Gastroesophageal sphincter (tissue), 4 donors: ENCODE measurements around the gene TMEM163. TPM values are rescaled to one million over a fixed set of nuclear protein-coding genes. Genes with fewer than 3 reads are reported as not detected.

Experiments
- ATAC-seq: fragments of 150-250 bp; one replicate; pipeline ENCODE4 v1.9.1; 2016; ENCODE audit warnings: mild to moderate bottlenecking, moderate library complexity
- H3K27ac ChIP-seq, 4 donors: fragments of 200-600 bp; sonication (generic) in 3 of 4; 1 replicate in 3 of 4; 2 replicates in 1 of 4; pipeline ENCODE4 v1.5.1; 2016 to 2019
- H3K27me3 ChIP-seq: fragments of 200-600 bp; sonication (generic); one replicate; pipeline ENCODE4 v1.5.1; 2019
- H3K36me3 ChIP-seq, 2 donors: fragments of 200-600 bp; sonication (generic); one replicate each; pipeline ENCODE4 v1.5.1; 2019; ENCODE audit warnings: control low read depth in 1 of 2
- H3K4me1 ChIP-seq, 3 donors: fragments of 200-600 bp; sonication (generic); 1 replicate in 2 of 3; 2 replicates in 1 of 3; pipeline ENCODE4 v1.5.1; 2016 to 2019; ENCODE audit warnings: control low read depth in 2 of 3
- H3K4me3 ChIP-seq, 2 donors: fragments of 200-600 bp; sonication (generic); one replicate each; pipeline ENCODE4 v1.5.1; 2019; ENCODE audit warnings: mild to moderate bottlenecking in 1 of 2, moderate library complexity in 1 of 2
- H3K9me3 ChIP-seq, 3 donors: fragments of 200-600 bp; sonication (generic); one replicate each; pipeline ENCODE4 v1.5.1; 2017 to 2019; ENCODE audit warnings: control low read depth in 2 of 3
- CTCF ChIP-seq, 4 experiments: fragments of 200-600 bp in 2 of 4; fragments of 450-650 bp in 2 of 4; sonication (generic) in 1 of 4; IDR thresholded peaks; one replicate each; pipeline ENCODE4 v1.5.1; 2017 to 2019; ENCODE audit warnings: antibody characterized with exemption in 4 of 4, mild to moderate bottlenecking in 2 of 4, moderate library complexity in 2 of 4
- EP300 ChIP-seq: sonication (generic); formaldehyde crosslinking; IDR thresholded peaks from one replicate; pipeline ENCODE4 v1.6.1; 2017; ENCODE audit warnings: antibody characterized with exemption, mild to moderate bottlenecking
- POLR2A ChIP-seq, 2 donors: fragments of 450-650 bp; IDR thresholded peaks; one replicate each; pipeline ENCODE4 v1.6.1; 2017; ENCODE audit warnings: antibody characterized with exemption in 2 of 2, mild to moderate bottlenecking in 2 of 2, moderate library complexity in 1 of 2
- POLR2AphosphoS5 ChIP-seq: sonication (generic); formaldehyde crosslinking; IDR thresholded peaks from one replicate; pipeline ENCODE4 v1.6.1; 2017; ENCODE audit warnings: antibody characterized with exemption
- WGBS, 2 donors: methylation state at CpG; one replicate each; pipeline ENCODE4 v1.1.5; 2018; ENCODE audit warnings: low coverage in 1 of 2; 5-methylcytosine and 5-hydroxymethylcytosine counted together
- total RNA-seq, 4 donors: library from RNA; depleted of rRNA; stranded (reverse); fragments of >200 nt; gene quantifications; one replicate each; pipeline ENCODE4 v1.1.0, GENCODE V29; 2016

TMEM163 gene
- total RNA-seq, 4 donors from 2014 or later = 0.27 to 2.5 (median 0.60) TPM

GRCh38 chr2:134425724-134426496 is 292.9 kb downstream of the TMEM163 start:
- H3K27me3 ChIP-seq = no peaks in the 10 kb centered on the region
- peaks cover 0 to 58% of the 10 kb centered on the region in 2 donors for H3K36me3 ChIP-seq
- no peak for ATAC-seq
- no peak overlapping the region for H3K27ac ChIP-seq
- TF ChIP-seq POLR2A (IDR thresholded peaks at IDR 0.05) (no peak), CTCF (IDR thresholded peaks at IDR 0.05) (no peak), POLR2AphosphoS5 (no peak), EP300 (no peak)
- WGBS, 2 donors = 82 to 89% methylated on average over 3 to 6 of the region's 6 CpGs
- no peak overlapping the region for H3K4me3 ChIP-seq
- H3K4me1 ChIP-seq = peaks cover 0 to under 1% (median 0%) of the 10 kb centered on the region in 3 donors
- no peaks in the 10 kb centered on the region for H3K9me3 ChIP-seq

- no peak for ATAC-seq
- WGBS, 2 donors = 69 to 75% methylated on average over 4 to 5 of the region's 7 CpGs
- Histone ChIP-seq H3K27ac (no peak overlapping the region), H3K4me1 (peaks cover 0 to 7% (median 0%) of the 10 kb centered on the region in 3 donors), H3K4me3 (no peak overlapping the region), H3K36me3 (peaks cover 0 to 23% of the 10 kb centered on the region in 2 donors), H3K9me3 (no peaks in the 10 kb centered on the region), H3K27me3 (no peaks in the 10 kb centered on the region)
- TF ChIP-seq CTCF (IDR thresholded peaks at IDR 0.05) (no peak), POLR2AphosphoS5 (no peak), POLR2A (IDR thresholded peaks at IDR 0.05) (no peak), EP300 (no peak)
Observed at GRCh38 chr2:134421556-134422328, 297.1 kb downstream of the TMEM163 start.

GRCh38 chr2:134420920-134421319 is 297.9 kb downstream of the TMEM163 start:
- peaks cover 0 to 7% (median 0%) of the 10 kb centered on the region in 3 donors for H3K4me1 ChIP-seq
- no peak for TF ChIP-seq POLR2A (IDR thresholded peaks at IDR 0.05)
- no peaks in the 10 kb centered on the region for H3K27me3 ChIP-seq
- peaks cover 0 to 23% of the 10 kb centered on the region in 2 donors for H3K36me3 ChIP-seq
- no peak for ATAC-seq
- no peaks in the 10 kb centered on the region for H3K9me3 ChIP-seq
- H3K4me3 ChIP-seq = no peak overlapping the region
- WGBS, 2 donors = 78 to 88% methylated on average over 2 to 3 of the region's 3 CpGs
- no peak overlapping the region for H3K27ac ChIP-seq

- ATAC-seq = no peak
- TF ChIP-seq POLR2AphosphoS5 (no peak), CTCF (IDR thresholded peaks at IDR 0.05) (no peak), POLR2A (IDR thresholded peaks at IDR 0.05) (no peak), EP300 (no peak)
- H3K27ac ChIP-seq = no peak overlapping the region
- H3K4me3 ChIP-seq = no peak overlapping the region
- peaks cover 0 to 7% (median 0%) of the 10 kb centered on the region in 3 donors for H3K4me1 ChIP-seq
- H3K27me3 ChIP-seq = no peaks in the 10 kb centered on the region
- H3K9me3 ChIP-seq = no peaks in the 10 kb centered on the region
- peaks cover 0 to 23% of the 10 kb centered on the region in 2 donors for H3K36me3 ChIP-seq
- WGBS, 2 donors = 72 to 88% methylated on average over 2 to 7 of the region's 7 CpGs
Observed at GRCh38 chr2:134420259-134420658, 298.5 kb downstream of the TMEM163 start.

- 70 to 78% methylated on average over 3 to 4 of the region's 5 CpGs for WGBS, 2 donors
- no peak overlapping the region for H3K27ac ChIP-seq
- no peak for TF ChIP-seq EP300
- no peak for TF ChIP-seq CTCF (IDR thresholded peaks at IDR 0.05)
- no peak for TF ChIP-seq POLR2A (IDR thresholded peaks at IDR 0.05)
- TF ChIP-seq POLR2AphosphoS5 = no peak
- H3K9me3 ChIP-seq = no peaks in the 10 kb centered on the region
- H3K4me3 ChIP-seq = no peak overlapping the region
- no peak for ATAC-seq
- H3K27me3 ChIP-seq = no peaks in the 10 kb centered on the region
- H3K36me3 ChIP-seq = peaks cover 0 to 6% of the 10 kb centered on the region in 2 donors
- H3K4me1 ChIP-seq = peaks cover 0 to 7% (median 0%) of the 10 kb centered on the region in 3 donors
Observed at GRCh38 chr2:134417968-134418582, 300.7 kb downstream of the TMEM163 start.
